ENCODE data around the gene NPW. TPM values are rescaled to one million over a fixed set of nuclear protein-coding genes. Genes with fewer than 3 reads are reported as not detected.

Gene NPW
- total RNA-seq, 4 donors from 2014 or later, result not detected

GRCh38 chr16:2001456-2002355 lies 17.9 kb upstream of the NPW start:
- Histone ChIP-seq H3K36me3 (peaks cover 58 to 74% (median 71%) of the 10 kb centered on the region in 4 donors), H3K27ac (replicated peaks in 1 of 4) (no peak overlapping the region), H3K4me1 (peaks cover 32 to 50% (median 39%) of the 10 kb centered on the region in 4 donors), H3K9me3 (no peaks in the 10 kb centered on the region), H3K27me3 (no peaks in the 10 kb centered on the region), H3K4me3 (no peak overlapping the region)
- no peak for TF ChIP-seq EP300 (IDR thresholded peaks at IDR 0.05)
- TF ChIP-seq, protein P1, sequence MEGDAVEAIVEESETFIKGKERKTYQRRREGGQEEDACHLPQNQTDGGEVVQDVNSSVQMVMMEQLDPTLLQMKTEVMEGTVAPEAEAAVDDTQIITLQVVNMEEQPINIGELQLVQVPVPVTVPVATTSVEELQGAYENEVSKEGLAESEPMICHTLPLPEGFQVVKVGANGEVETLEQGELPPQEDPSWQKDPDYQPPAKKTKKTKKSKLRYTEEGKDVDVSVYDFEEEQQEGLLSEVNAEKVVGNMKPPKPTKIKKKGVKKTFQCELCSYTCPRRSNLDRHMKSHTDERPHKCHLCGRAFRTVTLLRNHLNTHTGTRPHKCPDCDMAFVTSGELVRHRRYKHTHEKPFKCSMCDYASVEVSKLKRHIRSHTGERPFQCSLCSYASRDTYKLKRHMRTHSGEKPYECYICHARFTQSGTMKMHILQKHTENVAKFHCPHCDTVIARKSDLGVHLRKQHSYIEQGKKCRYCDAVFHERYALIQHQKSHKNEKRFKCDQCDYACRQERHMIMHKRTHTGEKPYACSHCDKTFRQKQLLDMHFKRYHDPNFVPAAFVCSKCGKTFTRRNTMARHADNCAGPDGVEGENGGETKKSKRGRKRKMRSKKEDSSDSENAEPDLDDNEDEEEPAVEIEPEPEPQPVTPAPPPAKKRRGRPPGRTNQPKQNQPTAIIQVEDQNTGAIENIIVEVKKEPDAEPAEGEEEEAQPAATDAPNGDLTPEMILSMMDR (IDR thresholded peaks at IDR 0.05), result no peak
- no peak for TF ChIP-seq POLR2A (IDR thresholded peaks at IDR 0.05; ENCODE audit: low read depth)
- no peak for TF ChIP-seq POLR2AphosphoS5 (IDR thresholded peaks at IDR 0.05)
- intact Hi-C loops (cut with DNase I), result no loop called here
- DNase-seq (ENCODE audit: extremely low spot score), result no peak
- 94% methylated on average over 37 of the region's 53 CpGs for WGBS

DNA sequence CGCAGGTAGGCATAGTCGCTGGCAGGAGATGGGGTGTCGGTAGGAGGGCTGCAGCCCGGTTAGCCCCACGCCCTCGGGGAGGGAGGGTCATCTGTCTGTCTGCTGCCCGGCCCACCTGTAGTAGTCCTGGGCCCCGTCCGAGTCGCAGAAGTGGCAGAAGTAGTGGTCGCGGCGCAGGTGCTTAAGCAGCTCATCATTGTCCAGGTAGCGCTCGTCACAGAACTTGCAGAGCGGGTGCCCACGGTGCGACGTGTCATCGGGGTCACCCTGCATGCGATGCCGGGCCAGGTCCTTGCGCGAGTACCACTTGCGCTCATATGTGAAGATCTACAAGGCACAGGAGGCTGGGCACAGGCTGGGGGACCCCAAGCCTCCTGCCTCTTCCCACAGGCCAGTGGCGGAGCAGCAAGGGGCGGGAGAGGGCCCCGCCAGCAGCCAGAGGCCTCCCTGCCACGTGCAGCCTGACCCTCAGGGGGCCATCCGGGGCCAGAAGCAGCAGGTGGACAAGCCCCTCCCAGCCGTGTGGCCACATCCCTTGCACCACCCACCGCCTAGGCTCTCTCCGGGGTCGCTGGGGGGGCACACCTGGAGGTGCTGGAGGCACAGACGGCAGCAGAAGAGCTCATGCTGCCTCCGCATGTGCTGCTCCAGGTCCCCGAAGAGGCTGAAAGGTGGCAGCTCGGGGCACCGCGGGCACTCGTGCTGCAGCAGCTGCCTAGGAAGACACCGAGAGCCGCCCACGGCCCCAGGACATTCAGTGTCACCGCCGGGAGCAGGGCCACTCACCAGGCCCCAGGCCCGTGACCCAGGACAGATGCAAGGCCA lies 17.0 kb upstream of the NPW start:
- intact Hi-C loops (cut with DNase I), result no loop called here
- Histone ChIP-seq H3K27me3 (no peaks in the 10 kb centered on the region), H3K27ac (replicated peaks in 1 of 4) (no peak overlapping the region), H3K4me3 (no peak overlapping the region), H3K36me3 (peaks cover 58 to 66% (median 63%) of the 10 kb centered on the region in 4 donors), H3K9me3 (no peaks in the 10 kb centered on the region), H3K4me1 (peaks cover 40 to 51% (median 48%) of the 10 kb centered on the region in 4 donors)
- 92% methylated on average over 10 of the region's 47 CpGs for WGBS
- no peak for DNase-seq (ENCODE audit: extremely low spot score)
- TF ChIP-seq EP300 (IDR thresholded peaks at IDR 0.05) (no peak), POLR2A (IDR thresholded peaks at IDR 0.05; ENCODE audit: low read depth) (no peak), POLR2AphosphoS5 (IDR thresholded peaks at IDR 0.05) (no peak)
- TF ChIP-seq, protein P1 (IDR thresholded peaks at IDR 0.05), result no peak

DNA sequence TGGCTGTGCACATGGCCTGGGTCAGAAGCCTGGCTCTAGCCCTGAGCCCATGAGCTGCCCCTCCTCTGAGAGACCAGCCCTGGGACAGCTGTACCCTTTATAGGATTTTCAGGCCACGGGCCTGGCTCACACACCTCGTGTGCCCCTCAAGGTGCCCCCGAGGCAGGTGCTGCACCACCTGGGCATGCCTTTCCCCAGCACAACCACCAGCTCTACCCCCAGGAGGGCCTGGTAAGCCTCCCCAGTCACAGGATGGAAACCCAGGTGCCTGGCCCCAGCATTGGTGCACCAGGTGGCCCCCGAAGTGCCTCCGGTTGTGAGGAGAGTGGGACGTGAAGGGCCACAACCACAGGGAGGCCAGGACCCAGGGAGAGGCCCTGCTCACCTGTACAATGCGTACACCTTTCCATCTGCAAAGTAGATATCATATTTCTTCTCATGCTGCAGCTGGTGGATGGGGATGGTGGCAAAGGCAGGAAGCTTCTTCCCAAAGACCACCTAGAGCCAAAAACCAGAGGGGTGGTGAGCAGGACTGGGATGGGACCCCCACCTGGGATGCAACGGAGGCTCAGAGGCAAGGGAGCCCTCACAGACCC lies 16.3 kb upstream of the NPW start:
- no peak for DNase-seq (ENCODE audit: extremely low spot score)
- 50% methylated on average over 1 of the region's 8 CpGs for WGBS
- Histone ChIP-seq H3K27ac (replicated peaks in 1 of 4) (no peak overlapping the region), H3K27me3 (no peaks in the 10 kb centered on the region), H3K36me3 (peaks cover 51 to 60% (median 58%) of the 10 kb centered on the region in 4 donors), H3K9me3 (no peaks in the 10 kb centered on the region), H3K4me1 (peaks cover 48 to 53% (median 51%) of the 10 kb centered on the region in 4 donors), H3K4me3 (no peak overlapping the region)
- intact Hi-C loops (cut with DNase I), result no loop called here
- no peak for TF ChIP-seq EP300 (IDR thresholded peaks at IDR 0.05)
- TF ChIP-seq, protein P1 (IDR thresholded peaks at IDR 0.05), result no peak
- TF ChIP-seq POLR2AphosphoS5 (IDR thresholded peaks at IDR 0.05), result no peak
- TF ChIP-seq POLR2A (IDR thresholded peaks at IDR 0.05; ENCODE audit: low read depth), result no peak

DNA sequence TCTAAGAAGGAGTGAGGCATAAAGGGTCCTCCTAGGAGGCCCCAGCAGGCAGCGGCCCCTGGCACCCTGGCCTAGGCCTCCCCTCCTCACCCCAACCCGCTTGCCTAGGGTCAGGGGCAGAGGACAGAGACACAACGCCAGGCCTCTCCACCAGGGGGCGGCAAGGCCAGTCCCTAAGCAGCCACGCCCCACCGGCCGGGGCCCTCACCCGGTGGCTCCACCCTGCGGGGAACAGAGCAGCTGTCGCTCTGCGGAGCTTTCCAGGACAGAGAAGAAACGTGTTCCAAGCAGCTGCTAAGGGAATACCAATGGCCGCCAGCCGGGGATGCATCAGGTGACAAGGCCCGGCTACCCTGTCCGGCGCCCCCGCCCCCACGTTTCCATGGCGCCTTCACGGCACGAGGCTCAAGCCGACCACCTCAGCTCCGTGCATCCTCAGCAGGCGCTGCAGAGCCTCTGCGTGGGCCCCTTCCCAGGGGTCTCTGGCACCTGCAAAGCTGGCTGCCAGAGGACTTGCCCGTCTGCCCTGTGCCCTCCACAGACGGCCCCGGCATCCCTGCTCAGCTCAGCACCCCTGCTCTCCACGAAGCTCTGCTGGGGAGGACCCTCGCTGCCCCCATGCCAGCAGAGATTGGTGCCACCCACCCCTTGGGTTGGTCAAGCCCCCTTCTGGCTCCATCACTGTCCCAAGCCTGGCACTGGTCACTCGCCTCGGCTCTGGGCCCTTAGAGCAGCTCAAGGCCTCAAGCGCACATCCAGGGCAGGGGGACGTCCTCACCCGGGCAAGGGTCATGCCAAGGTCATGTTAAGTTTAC lies 15.6 kb upstream of the NPW start:
- 41% methylated on average over 14 of the region's 36 CpGs for WGBS
- Histone ChIP-seq H3K4me3 (peak overlapping the region in 3 of 4 donors; percentile 5 to 23 (median 21)), H3K27me3 (no peaks in the 10 kb centered on the region), H3K27ac (replicated peaks in 1 of 4) (no peak overlapping the region), H3K9me3 (no peaks in the 10 kb centered on the region), H3K36me3 (peaks cover 44 to 53% (median 51%) of the 10 kb centered on the region in 4 donors), H3K4me1 (peaks cover 54 to 59% (median 58%) of the 10 kb centered on the region in 4 donors)
- TF ChIP-seq EP300 (IDR thresholded peaks at IDR 0.05) (no peak), POLR2AphosphoS5 (IDR thresholded peaks at IDR 0.05) (peak in 1 of 2 donors; percentile 70), POLR2A (IDR thresholded peaks at IDR 0.05; ENCODE audit: low read depth) (no peak)
- TF ChIP-seq, protein P1 (IDR thresholded peaks at IDR 0.05), result peak; percentile 78 to 93 (median 85)
- peak; percentile 94 for DNase-seq (ENCODE audit: extremely low spot score)
- intact Hi-C loops (cut with DNase I), result no loop called here

All from esophagus muscularis mucosa (tissue), 4 donors.